NCI-H187 treated with DMSO at 0.1 percent for 48 hours (cell line): ENCODE results near the gene MARK4.
"Not testable (repeated sequence)": the region's sequence is repeated elsewhere in the genome, so short reads cannot be mapped to it uniquely, and the experiment has no call there.

Experiments used
- DNase-seq: peaks from one replicate; lab custom pipeline; 2025; lab: John Stamatoyannopoulos, UW

Gene MARK4

GRCh38 chr19:45244133-45244794 is 6.8 kb upstream of the MARK4 start:
- no peak for DNase-seq

- DNase-seq: no peak
Observed at GRCh38 chr19:45245334-45245787, 5.7 kb upstream of the MARK4 start, which contains the start of gene EXOC3L2. Gene EXOC3L2, minus strand, starts transcription at chr19:45245407. Its CDS starts 6,362 bp downstream, at chr19:45239045.

GRCh38 chr19:45245826-45246225 is 5.2 kb upstream of the MARK4 start:
- no peak for DNase-seq

- no peak for DNase-seq
Observed at GRCh38 chr19:45247136-45247535, 3.9 kb upstream of the MARK4 start.

GRCh38 chr19:45249261-45250033 is 1.6 kb upstream of the MARK4 start:
- DNase-seq: no peak

- DNase-seq: no peak
Observed at GRCh38 chr19:45250216-45250831, 747 bp upstream of the MARK4 start.

GRCh38 chr19:45251452-45252354 is 632 bp downstream of the MARK4 start:
- DNase-seq: no peak

GRCh38 chr19:45253396-45254027 is 2.4 kb downstream of the MARK4 start:
- DNase-seq: no peak

GRCh38 chr19:45254044-45254531 is 3.0 kb downstream of the MARK4 start:
- DNase-seq: no peak

- DNase-seq: no peak
Observed at GRCh38 chr19:45255611-45256157, 4.6 kb downstream of the MARK4 start.

- DNase-seq: no peak
Observed at GRCh38 chr19:45256836-45257235, 5.8 kb downstream of the MARK4 start.

- no peak for DNase-seq
Observed at GRCh38 chr19:45258862-45259261, 7.8 kb downstream of the MARK4 start.

GRCh38 chr19:45262570-45262969 is 11.5 kb downstream of the MARK4 start:
- no peak for DNase-seq

- no peak for DNase-seq
Observed at GRCh38 chr19:45263013-45263412, 11.9 kb downstream of the MARK4 start.

GRCh38 chr19:45264781-45265317 is 13.8 kb downstream of the MARK4 start:
- DNase-seq: no peak

- no peak for DNase-seq
Observed at GRCh38 chr19:45265375-45265774, 14.3 kb downstream of the MARK4 start.

- no peak for DNase-seq
Observed at GRCh38 chr19:45267296-45267695, 16.2 kb downstream of the MARK4 start.

GRCh38 chr19:45269939-45270338 is 18.9 kb downstream of the MARK4 start:
- DNase-seq: not testable (repeated sequence)

GRCh38 chr19:45271098-45271734 is 20.1 kb downstream of the MARK4 start:
- no peak for DNase-seq

GRCh38 chr19:45271735-45272108 is 20.7 kb downstream of the MARK4 start:
- no peak for DNase-seq
